ENCODE data around the gene GAB1. TPM values are rescaled to one million over a fixed set of nuclear protein-coding genes. Genes with fewer than 3 reads are reported as not detected.

Gene GAB1
- total RNA-seq, 1 experiment from 2014 or later, result 15.3 TPM

- Histone ChIP-seq H3T11ph (ENCODE audit: low read length) (no peak overlapping the region), H3K4ac (ENCODE audit: low read depth, low read length) (no peak overlapping the region), H3K27me3 (ENCODE audit: insufficient read depth, low read length) (no peaks in the 10 kb centered on the region), H3K9me3 (ENCODE audit: control insufficient read depth, low read depth, low read length) (no peaks in the 10 kb centered on the region), H2BK12ac (ENCODE audit: insufficient read length, low read depth, low read length) (no peak overlapping the region), H3K79me1 (ENCODE audit: insufficient read depth, low read depth, low read length, poor library complexity, severe bottlenecking) (no peaks in the 10 kb centered on the region), H3K23me2 (ENCODE audit: insufficient read length, low read depth, low read length, poor library complexity, severe bottlenecking) (no peaks in the 10 kb centered on the region), H4K8ac (replicated peaks; ENCODE audit: insufficient read length, low read depth, low read length) (no peak overlapping the region), H3K14ac (ENCODE audit: insufficient read depth, low read length) (no peak overlapping the region), H3K4me2 (ENCODE audit: insufficient read depth, insufficient read length, low read length) (no peak overlapping the region), H2AK5ac (ENCODE audit: insufficient read length, low read length) (no peak overlapping the region), H3K18ac (ENCODE audit: insufficient read length, low read depth, low read length) (no peak overlapping the region), H3K56ac (ENCODE audit: insufficient read length, low read depth, low read length) (no peak overlapping the region), H4K5ac (ENCODE audit: insufficient read length, low read depth, low read length) (no peak overlapping the region), H2BK20ac (ENCODE audit: low read depth, low read length, poor library complexity, severe bottlenecking) (no peak overlapping the region), H3K9ac (ENCODE audit: extremely low read depth, insufficient read length, low read length) (no peak overlapping the region), H3K4me1 (ENCODE audit: insufficient read depth, low read length) (no peaks in the 10 kb centered on the region), H2AFZ (ENCODE audit: low read length) (no peak overlapping the region), H3K23ac (ENCODE audit: insufficient read length, low read depth, low read length) (no peak overlapping the region), H4K91ac (ENCODE audit: insufficient read length, low read depth, low read length) (no peak overlapping the region), H3K79me2 (ENCODE audit: insufficient read depth, low read length) (no peaks in the 10 kb centered on the region), H2BK15ac (ENCODE audit: low read depth, low read length) (no peak overlapping the region), H2BK5ac (ENCODE audit: insufficient read length, low read length) (no peak overlapping the region), H2BK120ac (ENCODE audit: low read depth, low read length, poor library complexity, severe bottlenecking) (no peak overlapping the region), H3K27ac (ENCODE audit: insufficient read length, low read depth, low read length) (no peak overlapping the region), H4K20me1 (ENCODE audit: control insufficient read depth, insufficient read depth, insufficient read length) (no peaks in the 10 kb centered on the region)
- no peak for DNase-seq
- Mint-ChIP-seq H3K4me3 (no peak overlapping the region), H3K36me3 (ENCODE audit: insufficient read depth in 1 of 3, low read depth in 3 of 3) (no peaks in the 10 kb centered on the region), H3K9me3 (no peaks in the 10 kb centered on the region), H3K27me3 (ENCODE audit: low read depth) (no peaks in the 10 kb centered on the region), H3K4me1 (no peaks in the 10 kb centered on the region), H3K27ac (no peak overlapping the region)
- WGBS (ENCODE audit: extremely low coverage, insufficient read length, low lambda C conversion rate), result no CpG with 5 or more reads among the region's 3 CpGs
- TF ChIP-seq CTCF (conservative IDR thresholded peaks at IDR 0.05), result no peak
These were observed 144.7 kb downstream of the GAB1 start for GRCh38 chr4:143481361-143481760.
